ENCODE results near the gene ZKSCAN2.

The ZKSCAN2 gene

DNA sequence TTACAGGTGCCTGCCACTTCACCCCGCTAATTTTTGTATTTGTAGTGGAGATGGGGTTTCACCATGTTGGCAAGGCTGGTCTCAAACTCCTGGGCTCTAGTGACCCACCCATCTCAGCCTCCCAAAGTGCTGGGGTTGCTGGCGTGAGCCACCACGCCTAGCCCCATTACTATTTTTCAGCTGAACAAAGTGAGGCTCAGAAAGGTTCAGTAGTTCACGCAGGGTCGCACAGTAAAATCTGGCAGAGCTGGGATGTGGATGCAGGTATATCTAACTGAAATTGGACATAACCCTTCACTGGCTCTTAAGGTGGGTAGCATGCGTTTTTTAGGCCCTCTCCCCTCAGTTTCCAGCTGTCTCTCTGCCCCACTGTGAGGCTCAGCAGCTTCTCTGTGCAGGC lies 33.7 kb downstream of the ZKSCAN2 start:
- DNase-seq (ENCODE audit: low spot score): no peak

DNA sequence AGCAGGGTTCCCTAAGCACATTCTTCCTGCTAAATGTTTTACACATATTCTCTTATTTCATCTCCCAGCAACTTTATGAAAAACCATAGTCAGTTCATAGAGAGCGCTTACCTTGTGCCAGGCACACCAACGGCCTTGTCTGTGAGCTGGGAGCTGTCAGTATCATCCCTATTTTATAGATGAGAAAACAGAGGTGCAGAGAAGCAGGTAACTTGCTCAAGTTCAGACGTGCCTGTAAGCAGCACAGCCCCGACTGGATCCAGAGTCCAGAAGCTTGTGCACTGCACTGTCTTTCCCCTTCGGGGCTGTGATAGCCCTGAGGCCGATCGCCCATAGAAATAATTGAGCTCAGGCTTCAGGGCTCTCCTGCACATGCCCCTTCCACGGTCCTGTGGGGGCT lies 34.7 kb downstream of the ZKSCAN2 start:
- DNase-seq (ENCODE audit: low spot score): no peak

GRCh38 chr16:25219070-25219737 lies 38.4 kb downstream of the ZKSCAN2 start:
- no peak for DNase-seq (ENCODE audit: low spot score)

DNA sequence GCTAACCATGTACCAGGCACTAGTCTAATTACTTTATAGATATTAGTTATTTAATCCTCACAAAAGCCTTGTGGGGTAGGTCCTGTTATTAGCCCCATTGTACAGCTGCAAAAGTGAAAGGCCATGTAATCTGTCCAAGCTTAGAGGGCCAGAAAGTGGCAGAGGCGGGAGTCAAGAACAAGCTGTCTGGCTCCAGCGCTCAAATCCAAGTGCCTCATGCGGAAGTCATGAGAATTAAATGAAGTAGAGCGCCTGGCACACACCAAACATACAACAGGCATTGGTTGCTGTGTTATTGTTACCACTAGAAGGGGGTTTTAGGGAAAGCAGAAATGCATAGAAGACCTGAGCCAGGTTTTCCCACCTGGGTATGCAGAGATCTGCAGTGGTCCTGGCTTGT lies 39.7 kb downstream of the ZKSCAN2 start:
- no peak for DNase-seq (ENCODE audit: low spot score)

DNA sequence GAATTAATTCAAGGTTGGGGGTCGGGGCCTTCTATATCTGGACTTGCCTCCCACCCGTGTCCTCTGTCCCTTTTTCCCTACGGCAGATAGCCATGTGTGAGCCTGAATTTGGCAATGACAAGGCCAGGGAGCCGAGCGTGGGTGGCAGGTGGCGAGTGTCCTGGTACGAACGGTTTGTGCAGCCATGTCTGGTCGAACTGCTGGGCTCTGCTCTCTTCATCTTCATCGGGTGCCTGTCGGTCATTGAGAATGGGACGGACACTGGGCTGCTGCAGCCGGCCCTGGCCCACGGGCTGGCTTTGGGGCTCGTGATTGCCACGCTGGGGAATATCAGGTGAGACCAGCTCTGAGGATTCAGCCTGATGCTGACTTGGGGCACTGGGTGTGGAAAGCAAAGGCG lies 40.5 kb downstream of the ZKSCAN2 start:
- no peak for DNase-seq (ENCODE audit: low spot score)

DNA sequence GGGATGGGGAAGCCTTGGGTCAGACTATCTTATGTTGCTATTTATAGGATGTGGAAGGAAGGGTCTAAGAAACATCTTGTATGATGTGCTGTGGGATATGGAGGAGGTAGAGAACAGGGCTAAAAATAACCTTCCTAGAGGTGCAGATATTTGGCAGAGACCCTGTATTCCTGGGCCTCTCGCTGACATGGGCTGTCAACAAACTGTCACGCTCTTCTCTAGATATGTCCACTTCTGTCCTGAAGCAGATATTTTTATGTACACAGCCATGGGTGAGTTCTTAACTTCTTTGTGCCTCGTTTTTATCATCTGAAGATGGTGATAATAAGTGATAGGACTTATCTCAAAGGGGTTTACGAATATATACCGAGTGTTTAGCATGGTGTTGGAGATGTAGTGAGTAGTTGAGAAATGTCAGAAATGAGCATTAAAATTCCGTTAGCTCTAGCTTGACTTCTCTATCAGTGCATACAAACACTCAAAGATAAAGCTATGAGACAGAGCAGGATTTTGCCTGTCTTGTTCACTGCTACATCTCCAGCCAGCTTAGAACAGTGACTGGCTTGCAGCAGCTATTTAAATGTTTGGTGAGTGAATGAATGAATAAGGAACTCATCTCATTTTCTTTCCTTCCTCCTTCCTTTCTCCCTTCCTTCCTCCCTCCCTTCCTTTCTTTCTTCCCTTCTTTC lies 43.8 kb downstream of the ZKSCAN2 start:
- no peak for DNase-seq (ENCODE audit: low spot score)

GRCh38 chr16:25212636-25213035 lies 45.0 kb downstream of the ZKSCAN2 start:
- DNase-seq (ENCODE audit: low spot score): no peak

DNA sequence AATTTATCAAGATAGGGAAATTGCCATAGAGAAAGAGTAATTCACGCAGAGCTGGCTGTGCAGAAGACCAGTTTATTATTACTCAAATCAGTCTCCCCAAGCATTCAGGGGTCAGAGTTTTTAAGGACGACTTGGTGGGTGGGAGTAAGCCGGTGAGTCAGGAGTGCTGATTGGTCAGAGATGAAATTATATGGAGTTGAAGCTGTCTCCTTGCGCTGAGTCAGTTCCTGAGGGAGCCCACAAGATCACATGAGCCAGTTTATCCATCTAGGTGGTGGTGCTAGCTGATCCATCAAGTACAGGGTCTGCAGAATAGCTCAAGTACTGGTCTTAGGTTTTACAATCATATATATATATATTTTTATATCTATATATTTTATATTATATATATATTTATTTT lies 46.9 kb downstream of the ZKSCAN2 start:
- DNase-seq (ENCODE audit: low spot score): no peak

- DNase-seq (ENCODE audit: low spot score): no peak
Measured at GRCh38 chr16:25199457-25199856, 58.2 kb downstream of the ZKSCAN2 start.

DNA sequence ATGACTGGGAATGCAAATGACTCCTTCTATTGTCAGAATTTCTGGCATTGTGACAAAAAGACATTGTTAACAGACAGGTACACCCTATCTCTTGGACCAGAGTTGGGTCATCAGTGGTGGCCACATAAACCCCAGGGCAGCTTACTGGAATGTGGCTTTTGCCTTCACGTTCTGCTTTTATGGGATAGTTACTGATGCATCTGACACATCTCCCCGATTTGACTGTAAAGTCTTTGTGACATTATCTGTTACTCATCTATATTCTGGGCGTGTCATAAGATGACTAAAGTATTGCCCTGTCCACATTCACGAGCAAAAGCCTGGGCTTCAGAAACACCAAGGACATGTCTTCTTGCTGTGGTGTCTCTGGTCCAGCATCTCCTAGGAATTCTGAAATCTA lies 59.6 kb downstream of the ZKSCAN2 start:
- peak; percentile 35 for DNase-seq (ENCODE audit: low spot score)

- no peak for DNase-seq (ENCODE audit: low spot score)
Measured at GRCh38 chr16:25194273-25194878, 63.3 kb downstream of the ZKSCAN2 start.

DNA sequence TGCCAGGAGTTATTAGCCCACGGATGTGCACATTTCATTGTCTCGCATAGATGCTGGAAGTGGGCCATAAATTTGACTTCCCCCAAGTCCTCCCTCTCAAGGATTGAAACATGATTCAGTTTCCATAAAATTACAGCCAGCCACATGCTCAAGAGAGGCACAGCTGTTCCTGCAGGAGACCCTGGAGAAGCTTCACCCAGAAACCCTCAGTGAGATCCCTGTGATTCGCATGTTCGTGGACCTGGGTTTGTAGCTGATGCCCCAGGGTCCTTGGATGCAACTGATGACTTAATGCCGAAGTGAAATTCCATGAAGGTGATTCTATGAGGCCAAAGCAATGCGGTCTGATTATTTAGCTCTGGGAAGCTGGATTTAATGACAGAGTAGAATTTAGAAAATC lies 65.5 kb downstream of the ZKSCAN2 start:
- peak; percentile 56 for DNase-seq (ENCODE audit: low spot score)

GRCh38 chr16:25189305-25189704 lies 68.3 kb downstream of the ZKSCAN2 start:
- DNase-seq (ENCODE audit: low spot score): no peak

DNA sequence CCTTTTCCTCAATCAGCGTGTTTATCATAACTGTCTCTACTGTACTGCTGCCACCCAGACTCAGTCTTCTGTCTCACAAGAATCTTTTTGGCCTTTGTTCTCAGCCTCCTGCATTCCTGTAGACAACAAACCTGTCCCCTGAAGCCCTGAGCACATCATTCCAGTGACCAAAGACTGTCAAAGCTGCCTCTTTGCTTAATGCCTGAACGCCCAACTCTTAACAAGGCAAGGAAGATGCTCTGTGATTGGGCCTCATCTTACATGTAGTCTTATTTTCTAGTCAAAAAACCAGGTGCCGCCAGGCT lies 70.2 kb downstream of the ZKSCAN2 start:
- no peak for DNase-seq (ENCODE audit: low spot score)

Data from AG08395 (cell line).